Measurements from ENCODE around the gene HOXA6. TPM values are rescaled to one million over a fixed set of nuclear protein-coding genes. Genes with fewer than 3 reads are reported as not detected.
A peak's percentile ranks its signal among the peaks of the same experiment; 100 is the strongest.

HOXA6 gene
- total and polyA plus RNA-seq, 2 experiments from 2014 or later = not detected

- Histone ChIP-seq H3K9me3 (ENCODE audit: low read depth) (no peaks in the 10 kb centered on the region), H3K4me3 (peak overlapping the region; percentile 20), H3K27me3 (peaks cover 100% of the 10 kb centered on the region), H3K4me1 (ENCODE audit: low read depth) (peaks cover 11% of the 10 kb centered on the region), H3K36me3 (no peaks in the 10 kb centered on the region), H3K27ac (no peak overlapping the region)
- no peak for DNase-seq (ENCODE audit: low read depth in 1 of 2, low spot score in 1 of 2)
- no peak for TF ChIP-seq CTCF (IDR thresholded peaks at IDR 0.05; ENCODE audit: low read depth, low read length)
Measured at GRCh38 chr7:27113991-27114769, 33.4 kb downstream of the HOXA6 start.

- Histone ChIP-seq H3K36me3 (no peaks in the 10 kb centered on the region), H3K27ac (no peak overlapping the region), H3K4me1 (ENCODE audit: low read depth) (peaks cover 14% of the 10 kb centered on the region), H3K27me3 (peaks cover 100% of the 10 kb centered on the region), H3K4me3 (peak overlapping the region; percentile 20), H3K9me3 (ENCODE audit: low read depth) (no peaks in the 10 kb centered on the region)
- peak in 1 of 2 donors; percentile 37 for DNase-seq (ENCODE audit: low read depth in 1 of 2, low spot score in 1 of 2)
- no peak for TF ChIP-seq CTCF (IDR thresholded peaks at IDR 0.05; ENCODE audit: low read depth, low read length)
Measured at GRCh38 chr7:27112955-27113949, 34.3 kb downstream of the HOXA6 start.

- peaks cover 100% of the 10 kb centered on the region for H3K27me3 ChIP-seq
- no peaks in the 10 kb centered on the region for H3K9me3 ChIP-seq (ENCODE audit: low read depth)
- no peak overlapping the region for H3K4me3 ChIP-seq
- no peaks in the 10 kb centered on the region for H3K36me3 ChIP-seq
- peaks cover 14% of the 10 kb centered on the region for H3K4me1 ChIP-seq (ENCODE audit: low read depth)
- no peak for TF ChIP-seq CTCF (IDR thresholded peaks at IDR 0.05; ENCODE audit: low read depth, low read length)
- DNase-seq (ENCODE audit: low read depth in 1 of 2, low spot score in 1 of 2) = no peak
- H3K27ac ChIP-seq = no peak overlapping the region
Measured at GRCh38 chr7:27112361-27112760, 35.2 kb downstream of the HOXA6 start.

GRCh38 chr7:27111751-27112277 is 35.8 kb downstream of the HOXA6 start:
- peaks cover 17% of the 10 kb centered on the region for H3K4me1 ChIP-seq (ENCODE audit: low read depth)
- H3K27me3 ChIP-seq = peaks cover 100% of the 10 kb centered on the region
- H3K27ac ChIP-seq = no peak overlapping the region
- H3K9me3 ChIP-seq (ENCODE audit: low read depth) = no peaks in the 10 kb centered on the region
- no peaks in the 10 kb centered on the region for H3K36me3 ChIP-seq
- no peak overlapping the region for H3K4me3 ChIP-seq
- no peak for DNase-seq (ENCODE audit: low read depth in 1 of 2, low spot score in 1 of 2)
- no peak for TF ChIP-seq CTCF (IDR thresholded peaks at IDR 0.05; ENCODE audit: low read depth, low read length)

GRCh38 chr7:27111042-27111750 is 36.4 kb downstream of the HOXA6 start:
- peaks cover 100% of the 10 kb centered on the region for H3K27me3 ChIP-seq
- H3K4me3 ChIP-seq = no peak overlapping the region
- no peaks in the 10 kb centered on the region for H3K9me3 ChIP-seq (ENCODE audit: low read depth)
- no peaks in the 10 kb centered on the region for H3K36me3 ChIP-seq
- TF ChIP-seq CTCF (IDR thresholded peaks at IDR 0.05; ENCODE audit: low read depth, low read length) = no peak
- DNase-seq (ENCODE audit: low read depth in 1 of 2, low spot score in 1 of 2) = no peak
- peaks cover 19% of the 10 kb centered on the region for H3K4me1 ChIP-seq (ENCODE audit: low read depth)
- H3K27ac ChIP-seq = no peak overlapping the region

Measured in cardiac muscle cell (in vitro differentiated cells and primary cell).